NCI-H146 (cell line): ENCODE data around the gene DPP7.
"Not testable (repeated sequence)": the region's sequence is repeated elsewhere in the genome, so short reads cannot be mapped to it uniquely, and the experiment has no call there.

Experiments used
- DNase-seq: peaks from one replicate; lab custom pipeline; 2025; lab: John Stamatoyannopoulos, UW

The DPP7 gene

DNA sequence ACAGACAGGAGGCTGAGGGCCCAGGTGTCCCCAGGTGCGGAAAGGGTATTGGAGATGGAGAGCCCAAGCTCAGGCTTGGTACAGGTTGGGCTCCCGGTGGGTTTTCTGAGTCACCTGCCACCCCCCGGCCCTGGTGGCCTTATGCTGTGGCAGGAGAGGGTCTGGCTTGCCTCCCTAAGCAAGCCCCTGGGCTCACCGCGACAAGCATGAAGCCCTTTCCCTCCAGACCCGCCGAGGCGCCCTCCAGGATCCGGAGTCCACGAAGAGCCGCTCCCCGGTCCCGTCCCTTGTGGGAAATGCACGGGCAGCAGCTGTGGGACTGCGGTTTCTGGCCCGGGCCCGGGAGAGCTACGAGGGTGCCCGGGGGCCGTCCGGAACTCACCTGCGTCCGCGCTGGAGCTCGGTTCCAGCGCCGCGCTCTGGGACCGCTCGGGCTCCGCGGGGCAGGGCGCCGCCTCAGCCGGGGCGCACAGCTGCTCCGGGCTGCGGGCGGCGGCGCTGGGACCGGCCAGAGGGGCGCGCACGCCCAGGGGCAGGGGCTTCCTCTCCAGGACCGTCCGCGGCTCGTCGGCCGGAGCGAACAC, 44.9 kb downstream of the DPP7 start:
- peak; percentile 35 for DNase-seq

DNA sequence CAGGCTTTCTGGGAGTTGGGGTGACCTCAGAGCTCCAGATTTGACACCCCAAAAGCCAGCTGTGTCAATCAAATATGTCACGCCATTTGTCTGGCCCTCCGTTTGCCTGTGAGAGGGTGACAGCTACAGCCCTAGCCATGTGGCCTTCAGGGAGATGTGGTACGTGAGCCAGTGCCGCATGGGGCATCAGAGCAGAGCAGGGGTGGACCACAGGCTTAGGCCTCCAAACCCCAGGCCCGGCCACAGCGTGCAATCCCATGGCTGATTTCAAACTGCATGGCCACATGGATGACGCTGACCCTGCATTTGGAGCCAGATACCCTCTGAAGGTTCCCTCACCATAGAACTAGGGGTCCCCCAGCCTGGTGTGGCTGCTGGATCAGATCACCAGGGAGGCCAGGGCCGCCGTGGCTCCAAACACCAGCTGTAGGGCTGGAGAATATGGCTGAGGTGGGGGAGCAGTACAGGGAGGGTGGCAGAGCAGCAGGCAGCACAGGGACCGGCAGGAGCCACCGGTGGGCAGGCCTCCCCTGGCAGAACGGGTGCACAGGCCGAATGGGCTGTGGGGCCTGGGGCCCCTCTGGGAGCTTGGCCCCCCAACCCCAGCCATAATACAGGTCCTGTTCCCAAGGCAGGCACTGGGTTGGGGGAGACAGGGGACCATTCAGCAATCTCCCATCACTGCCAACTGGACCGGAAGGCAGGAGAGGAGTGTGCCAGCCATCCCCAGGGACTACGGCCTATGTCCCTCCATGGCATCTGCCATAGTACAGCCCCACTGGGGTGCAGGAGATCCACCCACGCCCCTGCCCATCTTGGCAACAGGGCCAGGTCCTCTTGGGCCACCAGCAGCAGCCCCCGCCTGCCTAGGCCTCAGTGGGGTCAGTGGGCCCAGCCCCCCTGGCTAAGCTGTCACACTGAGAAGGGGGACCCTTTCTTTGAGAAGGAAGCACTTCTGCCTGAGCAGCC, 45.7 kb downstream of the DPP7 start:
- no peak for DNase-seq

- DNase-seq: peak; percentile 70
Measured at GRCh38 chr9:137067860-137068538, 46.5 kb downstream of the DPP7 start.

- DNase-seq: no peak
Measured at GRCh38 chr9:137066096-137066861, 48.3 kb downstream of the DPP7 start.

- DNase-seq: no peak
Measured at GRCh38 chr9:137065336-137065967, 49.1 kb downstream of the DPP7 start.

DNA sequence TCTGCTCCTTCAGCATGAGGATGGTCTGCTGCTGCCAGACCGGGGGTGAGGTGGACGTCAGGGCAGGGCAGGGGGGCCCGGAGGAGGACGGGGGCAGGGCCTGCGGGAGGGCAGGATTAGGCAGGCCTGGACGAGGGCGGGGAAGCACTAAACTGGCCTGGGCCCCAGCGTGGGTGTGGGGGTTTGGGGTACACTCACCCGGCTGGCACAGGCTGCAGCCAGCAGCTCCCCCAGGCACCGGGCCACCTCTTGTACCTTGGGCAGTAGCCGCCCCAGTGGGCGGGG, 49.7 kb downstream of the DPP7 start:
- DNase-seq: no peak

GRCh38 chr9:137064027-137064879, 50.3 kb downstream of the DPP7 start:
- DNase-seq: peak; percentile 46

DNA sequence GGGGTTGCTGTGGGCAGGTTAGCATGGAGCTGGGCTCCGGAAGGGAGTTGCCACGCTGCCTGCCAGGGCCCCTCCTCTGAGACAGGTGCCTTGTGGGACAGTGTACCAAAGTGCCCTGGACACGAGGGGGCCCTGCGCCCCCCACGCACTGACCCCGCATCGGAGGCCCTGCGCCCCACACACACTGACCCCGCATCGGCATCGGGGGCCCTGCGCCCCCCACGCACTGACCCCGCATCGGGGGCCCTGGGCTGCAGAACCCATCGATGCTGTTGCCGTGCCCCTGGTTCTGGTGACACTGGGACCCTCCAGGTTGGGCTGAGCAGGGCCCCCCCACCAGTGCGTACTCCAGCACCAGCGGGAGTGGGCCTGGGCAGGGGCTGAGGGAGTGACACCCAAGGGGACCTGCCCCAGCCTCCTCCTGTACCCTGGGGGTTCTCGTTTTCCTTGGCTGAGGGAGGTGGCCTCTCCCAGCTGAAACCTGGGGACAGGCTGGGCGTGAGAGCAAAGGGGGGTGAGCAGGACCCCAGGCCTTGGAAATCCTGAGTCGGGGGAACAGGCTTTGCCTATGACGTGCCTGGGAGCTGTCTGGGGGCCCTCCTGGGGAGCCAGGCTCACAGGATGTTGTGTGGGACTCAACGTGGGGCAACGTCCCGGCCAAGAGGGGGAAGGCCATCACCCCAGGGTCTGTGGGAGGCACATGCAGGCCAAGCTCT, 51.1 kb downstream of the DPP7 start:
- DNase-seq: no peak

DNA sequence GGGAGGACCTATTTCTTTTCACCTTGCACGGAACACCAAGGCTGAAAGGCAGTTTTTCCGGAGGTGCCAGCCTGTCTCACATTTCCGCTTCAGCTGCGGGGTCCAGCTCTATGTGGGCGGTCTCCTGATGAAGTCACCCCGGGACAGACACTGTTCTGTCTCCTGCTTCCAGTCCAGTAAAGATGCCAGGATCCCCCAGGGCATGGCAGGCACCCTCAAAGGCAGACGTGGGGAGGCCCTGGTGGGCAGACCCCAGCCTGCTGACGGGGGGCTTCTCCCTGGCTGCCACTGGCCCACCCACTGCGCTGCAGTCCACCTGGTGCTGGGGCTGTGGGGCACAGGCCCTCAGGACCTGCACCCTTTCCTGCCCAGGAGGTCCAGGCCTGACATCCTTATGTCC, 51.7 kb downstream of the DPP7 start:
- DNase-seq: not testable (repeated sequence)

GRCh38 chr9:137062384-137062783, 52.1 kb downstream of the DPP7 start:
- DNase-seq: no peak
